ENCODE measurements around the gene MEIOC. TPM values are rescaled to one million over a fixed set of nuclear protein-coding genes. Genes with fewer than 3 reads are reported as not detected.

The MEIOC gene
- total and polyA plus RNA-seq, 2 of the 8 experiments (the other 6 are each of a cell fraction or from before 2014, with no cell fraction given), result 4.2 to 4.8 TPM

DNA sequence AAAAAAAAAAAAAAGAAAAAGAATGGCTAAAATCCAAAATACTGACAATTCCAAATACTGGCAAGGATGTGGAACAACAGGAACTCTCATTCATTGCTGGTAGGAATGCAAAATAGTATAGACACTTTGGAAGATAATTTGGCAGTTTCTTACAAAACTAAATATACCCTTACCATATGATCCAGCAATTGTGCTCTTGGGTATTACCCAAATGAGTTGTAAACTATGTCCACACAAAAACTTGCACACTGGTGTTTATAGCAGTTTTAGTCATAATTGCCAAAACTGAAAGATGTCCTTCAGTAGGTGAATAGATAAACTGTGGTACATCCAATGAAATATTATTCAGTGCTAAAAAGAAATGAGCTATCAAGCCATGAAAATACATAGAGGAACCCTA is 8.5 kb upstream of the MEIOC start:
- H3K9me3 ChIP-seq (ENCODE audit: insufficient read depth in 2 of 2, low read depth in 1 of 2, low read length in 1 of 2), result no peaks in the 10 kb centered on the region
- H3K4me1 ChIP-seq (replicated peaks in 1 of 4; ENCODE audit: control insufficient read depth in 3 of 4, insufficient read depth in 4 of 4, low read length in 3 of 4), result no peaks in the 10 kb centered on the region
- no peak overlapping the region for H4K5ac ChIP-seq (ENCODE audit: insufficient read length, low read depth, low read length)
- H3K79me1 ChIP-seq (ENCODE audit: low read depth, low read length), result no peaks in the 10 kb centered on the region
- no peaks in the 10 kb centered on the region; a peak in 1 of 7 replicates for H3K27me3 ChIP-seq (replicated peaks in 1 of 4; ENCODE audit: control insufficient read depth in 3 of 4, extremely low read depth in 1 of 4, insufficient read depth in 3 of 4, low read length in 3 of 4)
- H3K79me2 ChIP-seq (ENCODE audit: control insufficient read depth in 1 of 2, insufficient read depth in 2 of 2, low read length in 2 of 2), result no peaks in the 10 kb centered on the region
- H2BK5ac ChIP-seq (ENCODE audit: low read depth, low read length), result no peak overlapping the region
- H4K91ac ChIP-seq (replicated peaks; ENCODE audit: insufficient read length, low read length), result no peak overlapping the region
- no peak overlapping the region for H3K4me2 ChIP-seq (ENCODE audit: insufficient read depth in 1 of 2, low read depth in 2 of 2, low read length in 2 of 2)
- no peaks in the 10 kb centered on the region for H3K36me3 ChIP-seq (ENCODE audit: control insufficient read depth in 2 of 4, insufficient read depth in 4 of 4, low read length in 3 of 4)
- no peak overlapping the region for H3K18ac ChIP-seq (ENCODE audit: extremely low read depth, low read length)
- no peaks in the 10 kb centered on the region for H4K20me1 ChIP-seq (replicated peaks in 1 of 2; ENCODE audit: control insufficient read depth in 1 of 2, insufficient read depth in 2 of 2, low read length in 2 of 2)
- H2BK120ac ChIP-seq (replicated peaks; ENCODE audit: low read depth, low read length), result no peak overlapping the region
- no peak overlapping the region for H3K23ac ChIP-seq (ENCODE audit: insufficient read length)
- no peak for FAIRE-seq
- H2AFZ ChIP-seq (ENCODE audit: low read length), result no peak overlapping the region
- H2BK12ac ChIP-seq (ENCODE audit: low read depth, low read length), result no peak overlapping the region
- H4K8ac ChIP-seq (ENCODE audit: extremely low read depth, insufficient read depth, low read length), result no peak overlapping the region
- no peak overlapping the region for H3K56ac ChIP-seq (replicated peaks; ENCODE audit: insufficient read length, low read depth, low read length)
- no peak overlapping the region for H3K27ac ChIP-seq (ENCODE audit: low read depth, low read length)
- POLR2A ChIA-PET (ENCODE audit: partially characterized antibody), result no interaction called here
- CTCF ChIA-PET (ENCODE audit: partially characterized antibody), result interaction anchor here (0.6 to 1.2 kb wide), 2 partner anchors 8 to 92 kb away, joined by 3 read pairs; partner anchors contain the start of gene MEIOC
- no peak overlapping the region for H3K9ac ChIP-seq (replicated peaks in 1 of 4; ENCODE audit: extremely low read depth in 1 of 4, low read depth in 3 of 4, low read length in 3 of 4)
- no peak overlapping the region for H3K4me3 ChIP-seq (ENCODE audit: extremely low read depth in 1 of 4, insufficient read depth in 2 of 4, low read depth in 3 of 4, low read length in 4 of 4)
- no peak overlapping the region for H2AK5ac ChIP-seq (ENCODE audit: low read depth, low read length)
- no peak overlapping the region for H2BK20ac ChIP-seq (ENCODE audit: low read length)
- no peak for DNase-seq (ENCODE audit: low read depth in 1 of 2, low spot score in 2 of 2)
- no peak overlapping the region for H2BK15ac ChIP-seq (ENCODE audit: low read length)
- no peak overlapping the region for H3K4ac ChIP-seq (replicated peaks; ENCODE audit: insufficient read length, low read depth, low read length)
- no peak overlapping the region for H3K14ac ChIP-seq (ENCODE audit: insufficient read length)
- H3K23me2 ChIP-seq (ENCODE audit: low read depth, low read length), result no peaks in the 10 kb centered on the region
- TF ChIP-seq RNF2 (IDR thresholded peaks at IDR 0.05; ENCODE audit: borderline replicate concordance, low read depth, low read length, missing control alignments, poor library complexity, severe bottlenecking) (no peak), SIRT6 (IDR thresholded peaks at IDR 0.05; ENCODE audit: low read length) (no peak), GABPA (IDR thresholded peaks at IDR 0.05; ENCODE audit: borderline replicate concordance, insufficient read depth, low read length) (no peak), BRCA1 (IDR thresholded peaks at IDR 0.05; ENCODE audit: low read depth, low read length) (no peak), NANOG (IDR thresholded peaks at IDR 0.05; ENCODE audit: insufficient read depth, low read depth, low read length, poor library complexity, severe bottlenecking) (no peak), KDM1A (IDR thresholded peaks at IDR 0.05; ENCODE audit: borderline replicate concordance, low read length) (no peak), PHF8 (conservative IDR thresholded peaks at IDR 0.05; ENCODE audit: low read depth, low read length) (no peak), GTF2F1 (IDR thresholded peaks at IDR 0.05; ENCODE audit: borderline replicate concordance, low read depth, low read length) (no peak), POLR2AphosphoS5 (IDR thresholded peaks at IDR 0.05; ENCODE audit: low read depth, low read length) (no peak), MAFK (IDR thresholded peaks at IDR 0.05; ENCODE audit: low read depth, low read length) (no peak), POU5F1 (IDR thresholded peaks at IDR 0.05; ENCODE audit: low read depth, low read length) (no peak), BACH1 (IDR thresholded peaks at IDR 0.05; ENCODE audit: low read length) (no peak), POLR2A (IDR thresholded peaks at IDR 0.05; ENCODE audit: control extremely low read depth in 1 of 2, low read depth in 2 of 2, low read length in 2 of 2) (no peak), RAD21 (IDR thresholded peaks at IDR 0.05 in 1 of 2, conservative IDR thresholded peaks at IDR 0.05 in 1 of 2; ENCODE audit: low read depth in 2 of 2, low read length in 2 of 2) (no peak), JUND (IDR thresholded peaks at IDR 0.05; ENCODE audit: low read length) (no peak)
- TF ChIP-seq, protein P1, sequence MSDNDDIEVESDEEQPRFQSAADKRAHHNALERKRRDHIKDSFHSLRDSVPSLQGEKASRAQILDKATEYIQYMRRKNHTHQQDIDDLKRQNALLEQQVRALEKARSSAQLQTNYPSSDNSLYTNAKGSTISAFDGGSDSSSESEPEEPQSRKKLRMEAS (IDR thresholded peaks at IDR 0.05), result no peak

Measured in H1 (cell line).